NK-92 (cell line): Measurements from ENCODE around the gene SMARCA2.

Source experiments
- DNase-seq: peaks from one replicate; lab custom pipeline; 2025; ENCODE audit not compliant: unreplicated experiment; lab: John Stamatoyannopoulos, UW

Gene SMARCA2

GRCh38 chr9:2199999-2200796 is 185.1 kb downstream of the SMARCA2 start:
- no peak for DNase-seq

GRCh38 chr9:2208465-2208864 is 193.3 kb downstream of the SMARCA2 start:
- DNase-seq: no peak

GRCh38 chr9:2208991-2209390 is 193.8 kb downstream of the SMARCA2 start:
- no peak for DNase-seq

- no peak for DNase-seq
These were observed 194.3 kb downstream of the SMARCA2 start for GRCh38 chr9:2209400-2209799.

- DNase-seq: no peak
These were observed 195.1 kb downstream of the SMARCA2 start for GRCh38 chr9:2210201-2210600.

GRCh38 chr9:2213830-2214468 is 198.8 kb downstream of the SMARCA2 start:
- no peak for DNase-seq

- DNase-seq: no peak
These were observed 199.6 kb downstream of the SMARCA2 start for GRCh38 chr9:2214707-2215106.

- no peak for DNase-seq
These were observed 200.8 kb downstream of the SMARCA2 start for GRCh38 chr9:2215921-2216441.

- no peak for DNase-seq
These were observed 201.4 kb downstream of the SMARCA2 start for GRCh38 chr9:2216591-2216990.

GRCh38 chr9:2217540-2217939 is 202.4 kb downstream of the SMARCA2 start:
- no peak for DNase-seq

- DNase-seq: no peak
These were observed 204.9 kb downstream of the SMARCA2 start for GRCh38 chr9:2220036-2220435.

GRCh38 chr9:2227144-2227867 is 212.2 kb downstream of the SMARCA2 start:
- DNase-seq: no peak

GRCh38 chr9:2228132-2228531 is 213.0 kb downstream of the SMARCA2 start:
- no peak for DNase-seq

- DNase-seq: no peak
These were observed 213.5 kb downstream of the SMARCA2 start for GRCh38 chr9:2228641-2229040.

GRCh38 chr9:2229109-2229721 is 214.1 kb downstream of the SMARCA2 start:
- DNase-seq: no peak

- no peak for DNase-seq
These were observed 215.2 kb downstream of the SMARCA2 start for GRCh38 chr9:2230362-2230761.

- DNase-seq: no peak
These were observed 216.0 kb downstream of the SMARCA2 start for GRCh38 chr9:2231101-2231500.

- DNase-seq: no peak
These were observed 216.7 kb downstream of the SMARCA2 start for GRCh38 chr9:2231829-2232228.

- no peak for DNase-seq
These were observed 218.1 kb downstream of the SMARCA2 start for GRCh38 chr9:2233274-2233673.

- DNase-seq: no peak
These were observed 219.3 kb downstream of the SMARCA2 start for GRCh38 chr9:2234371-2234893.

- DNase-seq: no peak
These were observed 220.5 kb downstream of the SMARCA2 start for GRCh38 chr9:2235623-2236022.
